ENCODE results near the gene IL1RAPL2.
"Not testable (repeated sequence)": the region's sequence is repeated elsewhere in the genome, so short reads cannot be mapped to it uniquely, and the experiment has no call there.

Gene IL1RAPL2

DNA sequence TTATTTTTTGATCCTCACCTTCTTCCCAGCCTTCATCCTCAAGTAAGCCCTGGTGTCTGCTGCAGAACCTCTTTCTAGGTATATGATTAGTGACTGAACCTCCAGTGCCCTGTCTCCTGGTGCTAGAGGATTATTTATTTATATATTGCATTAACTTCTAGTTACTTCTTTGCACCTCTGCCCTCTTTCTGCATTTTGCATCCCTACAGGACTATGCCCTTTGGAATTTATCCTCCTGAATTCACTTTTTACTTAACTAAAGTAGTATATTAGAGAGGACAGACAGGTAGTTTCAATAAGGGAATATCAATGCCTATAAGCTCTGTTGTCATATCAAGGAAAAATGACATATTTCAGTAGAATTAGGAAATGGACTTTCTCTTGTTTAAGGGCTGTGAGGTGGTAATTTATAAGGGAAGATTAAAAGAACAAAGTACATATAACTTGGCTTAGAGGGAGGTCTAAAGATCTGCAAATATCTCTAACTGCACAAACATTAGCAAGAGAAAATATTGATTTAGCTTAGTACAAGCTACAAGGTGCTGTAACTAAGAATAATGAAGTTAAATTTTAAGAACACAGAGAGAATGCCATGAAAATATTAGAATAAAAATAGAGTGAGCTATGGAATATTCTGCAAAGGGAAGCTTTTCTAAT lies 472.8 kb downstream of the IL1RAPL2 start:
- no peak for DNase-seq

- DNase-seq: no peak
These were observed 484.9 kb downstream of the IL1RAPL2 start for GRCh38 chrX:105050921-105051320.

GRCh38 chrX:105051364-105051763 lies 485.4 kb downstream of the IL1RAPL2 start:
- DNase-seq: no peak

GRCh38 chrX:105052926-105053325 lies 486.9 kb downstream of the IL1RAPL2 start:
- peak; percentile 6 for DNase-seq

DNA sequence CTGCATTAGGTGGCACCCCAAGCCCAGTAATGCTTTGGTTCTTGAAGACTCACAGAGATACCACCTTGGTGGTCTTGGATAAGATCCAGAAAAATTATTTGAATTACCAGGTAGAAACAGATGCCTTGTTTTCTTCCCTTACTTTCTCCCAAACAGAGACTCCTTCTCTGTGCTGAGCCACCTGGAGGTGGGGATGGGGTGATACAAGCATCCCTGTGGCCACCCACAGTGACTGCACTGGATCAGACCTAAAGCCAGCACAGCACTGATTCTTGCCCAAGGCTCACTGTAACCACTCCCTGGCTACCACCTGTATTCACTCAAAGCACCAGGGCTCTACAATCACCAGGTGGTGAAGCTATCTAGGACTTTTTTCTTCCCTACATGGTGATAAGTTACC lies 497.7 kb downstream of the IL1RAPL2 start:
- no peak for DNase-seq

GRCh38 chrX:105098201-105098600 lies 532.2 kb downstream of the IL1RAPL2 start:
- DNase-seq: no peak

- peak; percentile 70 for DNase-seq
These were observed 532.8 kb downstream of the IL1RAPL2 start for GRCh38 chrX:105098812-105099211.

DNA sequence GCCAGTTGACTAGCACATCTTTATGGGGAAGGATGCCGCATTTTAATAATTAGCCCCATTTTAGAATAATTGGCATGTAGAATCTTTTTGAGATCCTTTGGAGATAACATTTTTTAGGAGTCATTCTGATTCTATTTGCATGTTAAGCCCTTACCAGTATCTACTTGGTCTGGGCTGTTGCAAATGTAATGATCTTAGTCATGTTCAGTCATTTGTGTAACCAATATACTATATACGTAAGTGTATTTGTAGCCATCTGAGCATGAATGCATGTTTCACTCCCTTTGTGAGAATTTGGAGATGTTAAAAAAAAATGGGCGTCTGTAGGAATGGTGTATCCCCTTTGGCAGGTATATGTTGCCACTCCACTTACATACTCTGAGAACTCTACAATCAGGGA lies 535.4 kb downstream of the IL1RAPL2 start:
- DNase-seq: no peak

DNA sequence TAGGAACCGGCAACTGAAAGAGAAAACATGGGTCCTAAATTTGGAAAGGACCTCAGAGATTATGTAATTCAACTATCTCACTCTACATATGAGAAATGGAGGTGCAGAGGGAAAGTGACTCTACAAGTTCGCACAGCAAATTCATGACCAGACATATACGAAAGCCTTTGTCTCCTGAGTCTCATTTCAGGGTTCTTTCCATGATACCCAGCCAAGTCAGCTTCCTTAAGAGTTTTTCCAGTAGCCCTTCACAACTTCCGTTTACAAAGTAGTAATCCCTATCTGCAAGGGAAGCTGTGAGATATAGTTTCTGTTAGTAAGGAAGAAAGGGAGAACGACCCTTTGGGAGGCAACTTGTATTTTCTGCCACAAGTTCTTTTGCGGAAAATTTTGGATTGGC lies 543.9 kb downstream of the IL1RAPL2 start:
- no peak for DNase-seq

DNA sequence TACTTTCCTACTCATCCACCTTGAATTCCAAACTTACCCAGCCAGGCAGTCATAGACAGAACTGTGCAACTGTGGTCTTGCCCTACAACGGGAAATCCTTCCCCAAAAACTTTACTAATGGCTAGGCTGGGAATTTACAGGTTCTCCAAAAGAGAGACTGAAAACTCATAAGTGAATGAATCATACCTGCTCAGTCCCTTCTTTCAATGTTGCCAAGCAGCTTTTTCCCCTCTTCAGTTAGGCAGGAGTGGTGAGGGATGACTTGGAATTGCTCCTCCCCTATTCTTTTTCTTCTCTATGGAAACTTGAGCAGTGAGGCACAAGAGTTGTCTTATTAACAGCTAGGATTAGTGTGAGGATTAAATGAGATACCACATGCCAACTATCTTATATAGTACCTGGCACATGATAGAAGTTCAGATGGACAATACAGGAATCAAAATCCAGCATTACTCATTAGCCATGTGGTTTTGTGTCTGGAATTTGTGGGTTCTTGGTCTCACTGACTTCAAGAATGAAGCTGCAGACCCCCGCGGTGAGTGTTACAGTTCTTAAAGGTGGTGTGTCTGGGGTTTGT lies 548.6 kb downstream of the IL1RAPL2 start:
- DNase-seq: no peak

- not testable (repeated sequence) for DNase-seq
These were observed 549.8 kb downstream of the IL1RAPL2 start for GRCh38 chrX:105115596-105116320.

DNA sequence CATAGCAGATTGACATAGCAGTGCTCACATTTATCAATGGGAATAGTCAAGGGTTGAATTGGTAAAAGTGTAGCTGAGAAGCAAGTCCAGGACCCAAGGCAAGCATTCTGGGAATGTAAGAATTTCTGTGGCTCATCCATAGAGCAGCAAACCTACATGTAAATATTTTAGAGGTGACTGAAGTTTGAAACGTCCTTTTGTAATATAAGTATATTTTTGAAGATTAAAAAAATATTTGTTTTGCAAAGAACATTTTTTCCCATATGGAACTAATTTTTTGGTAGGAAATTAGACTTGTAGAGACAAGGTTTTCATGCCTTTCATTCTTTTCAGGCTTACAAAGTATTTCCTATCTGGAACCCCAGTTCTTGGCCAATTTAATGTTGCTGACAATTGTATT lies 550.5 kb downstream of the IL1RAPL2 start:
- no peak for DNase-seq

DNA sequence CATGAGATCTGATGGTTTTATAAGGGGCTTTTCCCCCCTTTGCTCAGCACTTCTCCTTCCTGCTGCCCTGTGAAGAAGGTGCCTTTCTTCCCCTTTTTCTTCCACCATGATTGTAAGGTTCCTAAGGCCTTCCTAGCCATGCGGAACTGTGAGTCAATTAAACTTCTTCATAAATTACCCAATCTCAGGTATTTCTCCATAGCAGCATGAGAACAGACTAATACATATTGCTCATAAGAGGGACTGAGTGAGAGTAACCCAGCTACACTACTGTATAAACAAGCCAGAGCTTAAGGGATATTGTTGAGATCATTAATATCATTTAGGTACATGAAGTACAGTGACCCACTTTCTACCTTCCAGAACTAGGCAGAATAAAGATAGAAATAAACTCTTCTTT lies 551.6 kb downstream of the IL1RAPL2 start:
- DNase-seq: no peak

DNA sequence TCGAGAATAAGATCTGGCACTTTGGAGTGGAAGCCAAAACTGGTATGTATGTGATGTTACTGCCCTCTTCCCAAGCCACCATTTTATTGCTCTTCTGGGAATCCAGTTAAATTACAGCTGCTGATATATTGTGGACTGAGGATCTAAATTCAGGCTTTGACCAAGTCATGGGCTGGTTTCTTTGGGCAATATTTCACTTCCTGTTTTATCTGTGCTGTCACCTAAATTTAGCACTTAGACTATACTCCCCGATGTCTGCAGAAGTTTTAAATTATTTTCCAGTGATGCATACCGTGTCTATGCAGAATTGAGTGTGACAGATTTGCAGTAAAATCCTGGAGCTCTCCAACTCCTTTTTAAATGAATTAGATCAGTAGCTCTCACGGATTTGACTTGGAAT lies 554.5 kb downstream of the IL1RAPL2 start:
- no peak for DNase-seq

- no peak for DNase-seq
These were observed 555.2 kb downstream of the IL1RAPL2 start for GRCh38 chrX:105121186-105121585.

GRCh38 chrX:105126201-105126600 lies 560.2 kb downstream of the IL1RAPL2 start:
- DNase-seq: peak; percentile 71

DNA sequence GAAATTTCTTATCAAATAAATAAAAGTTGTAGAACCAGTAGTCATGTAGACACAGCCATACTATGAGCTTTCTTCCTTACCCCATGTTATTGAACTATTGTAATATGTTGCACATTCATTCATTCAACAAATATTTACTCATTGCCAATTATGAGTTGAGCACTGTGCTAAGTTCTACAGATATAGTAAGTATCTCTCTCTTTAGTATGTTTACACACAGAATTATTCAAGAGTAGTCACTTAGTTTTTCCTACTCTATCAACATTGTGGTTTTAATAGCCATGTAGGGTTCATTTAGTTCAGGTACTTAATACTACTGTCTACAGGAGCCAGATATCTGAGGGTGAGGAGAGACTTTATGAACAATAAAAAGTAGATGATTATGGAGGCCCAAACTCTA lies 568.3 kb downstream of the IL1RAPL2 start:
- peak; percentile 12 for DNase-seq

DNA sequence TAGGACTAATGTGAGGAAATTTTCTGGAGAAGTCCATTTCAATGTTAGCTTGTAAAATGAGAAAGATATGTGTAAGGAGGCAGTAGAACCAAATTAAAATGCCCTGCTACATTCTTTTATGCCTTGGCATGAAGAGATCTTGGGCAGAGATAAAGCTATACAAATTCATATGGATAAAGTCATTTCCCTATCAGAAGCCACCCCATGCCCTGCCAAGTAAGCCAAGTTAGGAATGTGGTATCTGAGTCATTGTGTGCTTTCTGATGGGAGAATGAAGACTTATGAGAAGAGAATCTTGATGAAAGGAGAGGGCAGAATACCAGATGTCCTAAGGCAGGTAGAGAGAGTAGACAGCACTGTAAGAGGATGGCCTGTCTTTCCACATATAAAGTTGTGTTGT lies 570.8 kb downstream of the IL1RAPL2 start:
- DNase-seq: peak; percentile 35

DNA sequence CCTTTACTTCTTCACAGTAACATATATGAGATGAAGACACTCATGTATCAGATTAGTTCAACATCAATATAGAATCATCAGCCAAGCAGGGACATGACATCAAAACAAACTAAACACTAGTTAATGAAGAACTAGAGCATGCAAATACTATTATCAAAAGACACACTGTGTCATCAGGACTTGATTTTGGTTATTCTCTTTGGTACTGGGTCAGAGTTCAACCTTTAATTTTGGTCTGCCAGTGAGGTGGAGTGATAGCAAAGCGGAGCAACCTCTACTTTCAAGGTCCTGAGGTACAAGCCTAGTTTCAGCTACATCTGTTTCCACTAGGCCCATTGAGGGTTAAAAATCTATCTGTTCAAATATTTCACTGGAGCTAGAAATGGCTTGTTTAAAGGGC lies 584.0 kb downstream of the IL1RAPL2 start:
- no peak for DNase-seq

GRCh38 chrX:105150557-105150956 lies 584.6 kb downstream of the IL1RAPL2 start:
- DNase-seq: no peak

- DNase-seq: no peak
These were observed 601.2 kb downstream of the IL1RAPL2 start for GRCh38 chrX:105167233-105167632.

DNA sequence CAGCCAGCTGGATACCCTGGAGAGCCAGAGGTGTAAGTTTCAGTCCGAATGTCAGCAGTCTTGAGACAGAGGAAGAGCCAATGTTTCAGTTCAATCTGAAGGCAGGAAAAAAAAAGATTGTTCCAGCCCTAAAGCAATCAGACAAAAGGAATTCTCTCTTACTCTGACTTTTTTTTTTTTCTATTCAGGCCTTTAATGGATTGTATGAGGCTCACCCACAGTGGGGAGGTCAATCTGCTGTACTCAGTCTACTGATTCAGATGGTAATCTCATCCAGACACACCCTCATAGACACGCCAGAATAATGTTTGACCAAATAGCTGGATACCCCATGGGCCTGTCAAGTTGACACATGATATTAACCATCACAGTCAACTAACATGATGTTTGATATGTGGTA lies 602.6 kb downstream of the IL1RAPL2 start:
- no peak for DNase-seq

DNA sequence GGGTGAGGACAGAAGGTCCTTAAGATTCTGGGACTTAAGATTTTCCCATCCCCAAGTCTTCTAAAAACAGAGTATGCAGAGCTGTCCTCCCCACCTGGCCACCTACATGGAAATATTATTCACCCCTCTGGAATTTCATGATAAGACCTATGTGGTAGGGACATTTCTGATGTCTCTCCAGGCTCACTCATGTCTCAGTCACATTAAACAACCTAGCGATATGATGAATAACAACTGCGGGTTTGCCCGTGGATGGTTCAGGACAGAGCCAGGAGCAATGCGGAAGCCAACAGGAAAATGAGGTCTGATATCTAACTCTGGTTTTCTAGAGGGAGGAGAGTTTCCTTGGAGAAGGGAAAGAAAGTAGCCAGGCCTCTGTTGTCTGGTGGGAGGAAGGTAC lies 607.1 kb downstream of the IL1RAPL2 start:
- DNase-seq: no peak

GRCh38 chrX:105179644-105180043 lies 613.6 kb downstream of the IL1RAPL2 start:
- no peak for DNase-seq
